Mucosa of stomach (tissue), 1 donor: ENCODE data around the gene OPALIN.

Experiments
- H3K27me3 ChIP-seq: one replicate; pipeline ENCODE4 v1.7.0; 2013; ENCODE audit warnings: mild to moderate bottlenecking, low read length; ENCODE audit not compliant: control insufficient read depth, insufficient read depth
- H3K36me3 ChIP-seq: one replicate; pipeline ENCODE4 v1.7.0; 2013; ENCODE audit warnings: low read length; ENCODE audit not compliant: control insufficient read depth, insufficient read depth
- H3K4me1 ChIP-seq: one replicate; pipeline ENCODE4 v1.7.0; 2013; ENCODE audit warnings: mild to moderate bottlenecking, low read length; ENCODE audit not compliant: control insufficient read depth, insufficient read depth
- H3K4me3 ChIP-seq: one replicate; pipeline ENCODE4 v1.7.0; 2013; ENCODE audit warnings: low read length
- H3K9ac ChIP-seq: one replicate; pipeline ENCODE4 v1.7.0; 2013; ENCODE audit warnings: mild to moderate bottlenecking, low read length, moderate library complexity
- H3K9me3 ChIP-seq: one replicate; pipeline ENCODE4 v1.7.0; 2013; ENCODE audit warnings: mild to moderate bottlenecking, low read length, moderate library complexity; ENCODE audit not compliant: control insufficient read depth
- donor health status: Pancreatic carcinoma.

The OPALIN gene

DNA sequence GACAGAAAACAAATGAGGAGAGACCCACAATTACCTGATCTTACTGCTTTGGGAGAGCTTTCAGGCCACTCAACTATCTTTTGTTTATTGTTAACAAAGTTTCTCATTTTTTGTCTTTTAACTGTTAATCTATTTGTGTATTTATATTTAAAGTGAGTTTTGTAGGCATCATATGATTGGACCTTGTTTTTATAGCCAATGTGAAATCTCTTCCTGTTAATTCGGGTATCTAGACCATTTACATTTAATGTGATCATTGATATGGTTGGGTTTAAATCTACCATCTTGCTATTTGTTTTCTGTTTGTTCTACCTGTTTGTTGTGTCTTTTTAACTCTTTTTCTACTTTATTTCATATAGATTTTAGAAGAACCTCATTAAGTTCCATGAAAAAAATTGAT is 12.5 kb downstream of the OPALIN start:
- H3K9ac ChIP-seq: no peak overlapping the region
- H3K36me3 ChIP-seq: no peaks in the 10 kb centered on the region
- H3K4me3 ChIP-seq: no peak overlapping the region
- no peaks in the 10 kb centered on the region for H3K4me1 ChIP-seq
- H3K9me3 ChIP-seq: no peaks in the 10 kb centered on the region
- H3K27me3 ChIP-seq: no peaks in the 10 kb centered on the region

DNA sequence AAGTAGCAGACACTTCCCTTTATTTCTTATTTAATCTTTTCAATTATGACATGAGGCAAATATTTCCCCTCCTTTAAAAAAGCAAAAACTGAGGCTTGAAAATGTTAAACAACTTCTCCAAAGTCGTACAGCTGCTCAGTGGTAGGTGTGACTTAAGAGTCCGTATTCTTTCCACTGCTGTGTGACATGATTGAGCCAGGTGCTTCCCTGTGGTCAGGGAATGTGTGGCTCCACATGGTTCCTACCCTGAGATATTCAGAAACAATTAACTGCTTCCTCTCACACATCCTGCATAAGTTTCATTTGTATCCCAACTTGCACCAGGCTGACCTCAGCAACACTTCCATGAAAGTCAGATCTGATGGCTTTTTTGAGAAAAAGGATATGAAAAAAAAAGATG is 13.6 kb downstream of the OPALIN start:
- Histone ChIP-seq H3K4me1 (no peaks in the 10 kb centered on the region), H3K27me3 (no peaks in the 10 kb centered on the region), H3K4me3 (no peak overlapping the region), H3K9me3 (no peaks in the 10 kb centered on the region), H3K36me3 (no peaks in the 10 kb centered on the region), H3K9ac (no peak overlapping the region)

DNA sequence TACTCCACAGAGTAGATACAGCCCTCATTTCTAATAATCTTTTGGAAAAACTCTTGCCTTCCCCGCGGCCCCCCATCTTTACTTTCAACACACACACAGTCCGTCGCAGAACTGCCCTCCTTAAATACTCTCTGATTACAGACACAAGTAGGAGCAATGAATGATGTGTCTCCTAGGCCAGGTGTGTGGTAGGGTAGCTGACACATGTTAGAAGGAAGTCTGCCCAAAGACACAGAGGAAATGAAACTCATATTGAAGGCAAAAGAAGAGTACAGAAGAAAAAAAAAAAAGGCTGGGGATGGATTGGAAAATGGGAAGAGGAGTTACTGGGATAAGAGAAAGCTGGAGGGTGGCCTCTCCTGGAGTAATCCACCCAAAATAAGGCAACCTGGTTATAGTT is 14.6 kb downstream of the OPALIN start:
- Histone ChIP-seq H3K9ac (no peak overlapping the region), H3K36me3 (no peaks in the 10 kb centered on the region), H3K9me3 (no peaks in the 10 kb centered on the region), H3K4me1 (no peaks in the 10 kb centered on the region), H3K4me3 (no peak overlapping the region), H3K27me3 (no peaks in the 10 kb centered on the region)

DNA sequence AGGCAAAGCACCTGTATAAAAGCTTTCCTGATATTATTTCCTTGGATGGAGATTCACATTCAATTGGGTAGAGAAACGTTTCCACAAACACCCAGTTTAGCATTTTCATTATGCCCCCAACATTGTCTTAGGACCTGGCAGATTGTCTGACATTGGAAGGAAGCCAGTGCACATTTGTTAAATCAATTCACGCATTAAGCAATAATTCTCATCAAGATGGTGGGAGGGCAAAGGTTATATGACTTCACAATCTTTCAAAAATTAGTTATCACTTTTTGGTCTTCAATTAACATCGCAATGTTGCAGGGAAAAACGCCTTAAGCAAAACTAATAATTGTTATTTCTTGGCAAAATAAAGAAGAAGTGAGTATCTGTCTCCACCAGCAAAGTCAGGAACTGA is 16.4 kb downstream of the OPALIN start:
- Histone ChIP-seq H3K36me3 (no peaks in the 10 kb centered on the region), H3K9me3 (no peaks in the 10 kb centered on the region), H3K27me3 (no peaks in the 10 kb centered on the region), H3K4me1 (no peaks in the 10 kb centered on the region), H3K4me3 (no peak overlapping the region), H3K9ac (no peak overlapping the region)

DNA sequence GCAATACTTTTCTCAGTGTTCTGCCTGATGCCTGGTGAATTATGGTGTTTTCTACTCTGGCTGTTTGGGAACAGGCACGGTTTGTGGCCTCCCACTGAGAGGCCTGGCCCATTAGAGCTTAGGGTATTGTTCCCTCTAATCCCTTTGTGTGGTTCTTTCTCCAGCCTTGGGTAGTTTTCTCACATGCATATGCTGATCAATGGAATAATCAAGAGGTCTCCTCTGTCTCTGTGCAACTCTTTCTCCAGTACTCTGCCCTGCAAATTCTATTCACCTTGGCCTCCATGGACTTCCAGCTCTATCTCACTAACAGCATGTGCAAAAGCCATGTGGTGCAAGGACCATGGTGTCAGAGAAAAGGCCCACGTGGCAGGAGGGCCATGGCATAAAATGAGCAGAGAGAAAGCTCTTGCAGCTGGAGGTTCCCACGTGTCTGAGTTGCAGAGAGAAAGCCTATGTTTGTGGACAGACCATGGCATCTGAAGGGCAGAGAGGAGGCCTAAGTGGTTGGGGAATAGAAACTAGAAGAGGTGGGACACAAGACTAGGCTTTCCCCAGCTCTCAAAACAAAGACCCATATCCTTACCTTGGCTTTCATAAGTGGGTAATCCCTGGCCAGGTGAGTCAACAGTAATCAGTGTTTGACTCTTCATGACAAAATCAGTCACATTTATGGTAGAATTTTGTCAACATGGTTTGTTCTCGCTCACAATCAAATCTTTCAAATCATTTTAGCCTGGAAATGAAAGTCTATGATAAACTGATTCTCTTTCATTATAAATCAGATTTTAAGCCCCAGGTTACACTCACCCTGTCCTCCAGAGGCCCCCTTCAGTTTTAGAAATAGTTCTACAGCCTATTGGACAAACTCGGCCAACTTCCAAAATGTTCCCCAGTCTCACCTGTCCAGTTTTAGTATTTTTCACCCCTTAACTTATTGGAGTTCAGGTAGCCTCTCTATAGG is 17.3 kb downstream of the OPALIN start:
- Histone ChIP-seq H3K27me3 (no peaks in the 10 kb centered on the region), H3K4me1 (no peaks in the 10 kb centered on the region), H3K36me3 (no peaks in the 10 kb centered on the region), H3K9ac (no peak overlapping the region), H3K4me3 (no peak overlapping the region), H3K9me3 (no peaks in the 10 kb centered on the region)

DNA sequence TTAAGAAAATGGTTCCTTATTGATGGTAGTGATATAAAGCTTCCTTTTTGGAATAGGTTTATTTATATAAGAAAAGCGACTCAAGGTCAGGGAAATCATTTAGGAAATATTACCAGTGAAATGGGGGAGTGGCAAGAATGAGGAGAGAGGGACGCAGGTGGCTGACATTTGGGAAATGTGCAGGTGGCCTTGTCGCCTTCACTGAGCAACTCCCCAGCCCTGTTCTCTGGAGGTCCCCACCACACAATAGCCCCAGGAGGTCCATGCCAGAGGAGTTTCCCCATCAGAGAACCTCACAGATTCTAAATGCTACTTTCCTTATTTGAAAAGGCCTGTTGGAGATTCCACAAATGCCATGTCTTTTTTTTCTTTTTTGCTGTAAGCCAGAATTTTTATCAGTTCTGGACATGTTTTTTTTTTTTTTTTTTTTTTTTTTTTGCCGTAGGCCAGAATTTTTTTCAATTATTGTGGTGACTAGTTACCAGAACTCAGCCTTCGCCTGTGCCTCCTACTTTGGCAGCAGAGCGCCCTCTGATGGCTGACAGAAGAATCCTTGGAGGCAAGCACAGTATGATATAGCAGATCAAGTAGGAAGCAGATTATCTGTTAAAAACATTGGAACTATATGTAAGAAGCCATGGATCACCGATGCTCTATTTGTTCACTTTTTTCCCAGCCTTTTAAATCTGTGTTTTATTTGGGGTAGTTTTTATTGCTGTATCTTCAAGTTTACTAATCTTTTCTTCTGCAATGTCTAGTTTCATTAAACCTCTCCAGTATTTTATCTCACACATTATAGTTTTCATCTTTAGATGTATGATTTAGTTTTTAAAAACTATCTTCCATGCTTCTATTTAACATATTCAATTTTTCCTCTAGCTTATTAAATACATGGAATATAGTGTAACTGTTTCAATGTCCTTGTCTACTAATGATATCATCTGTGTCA is 18.6 kb downstream of the OPALIN start:
- no peak overlapping the region for H3K9ac ChIP-seq
- peaks cover 12% of the 10 kb centered on the region for H3K27me3 ChIP-seq
- no peak overlapping the region for H3K4me3 ChIP-seq
- H3K36me3 ChIP-seq: no peaks in the 10 kb centered on the region
- no peaks in the 10 kb centered on the region for H3K9me3 ChIP-seq
- no peaks in the 10 kb centered on the region for H3K4me1 ChIP-seq

DNA sequence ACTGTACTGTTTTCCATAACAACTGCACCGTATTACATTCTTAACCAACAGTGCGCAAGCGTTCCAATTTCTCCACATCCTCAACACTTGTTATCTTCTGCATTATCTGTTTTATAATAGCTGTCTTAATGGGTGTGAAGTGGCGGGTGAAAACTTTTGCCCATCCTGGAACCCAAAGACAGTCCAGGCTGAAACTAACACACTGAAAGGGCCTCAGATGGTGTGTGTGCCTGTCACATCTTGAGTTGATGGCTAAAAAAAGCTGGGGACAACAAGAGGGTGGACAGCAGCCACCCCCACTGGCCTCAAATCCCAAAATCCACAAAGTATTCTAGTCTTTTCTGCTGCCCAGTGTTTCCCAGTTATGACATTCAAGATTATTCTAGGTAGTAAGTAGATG is 19.4 kb downstream of the OPALIN start:
- Histone ChIP-seq H3K4me1 (no peaks in the 10 kb centered on the region), H3K9ac (no peak overlapping the region), H3K9me3 (no peaks in the 10 kb centered on the region), H3K36me3 (no peaks in the 10 kb centered on the region), H3K4me3 (no peak overlapping the region), H3K27me3 (peaks cover 14% of the 10 kb centered on the region)

DNA sequence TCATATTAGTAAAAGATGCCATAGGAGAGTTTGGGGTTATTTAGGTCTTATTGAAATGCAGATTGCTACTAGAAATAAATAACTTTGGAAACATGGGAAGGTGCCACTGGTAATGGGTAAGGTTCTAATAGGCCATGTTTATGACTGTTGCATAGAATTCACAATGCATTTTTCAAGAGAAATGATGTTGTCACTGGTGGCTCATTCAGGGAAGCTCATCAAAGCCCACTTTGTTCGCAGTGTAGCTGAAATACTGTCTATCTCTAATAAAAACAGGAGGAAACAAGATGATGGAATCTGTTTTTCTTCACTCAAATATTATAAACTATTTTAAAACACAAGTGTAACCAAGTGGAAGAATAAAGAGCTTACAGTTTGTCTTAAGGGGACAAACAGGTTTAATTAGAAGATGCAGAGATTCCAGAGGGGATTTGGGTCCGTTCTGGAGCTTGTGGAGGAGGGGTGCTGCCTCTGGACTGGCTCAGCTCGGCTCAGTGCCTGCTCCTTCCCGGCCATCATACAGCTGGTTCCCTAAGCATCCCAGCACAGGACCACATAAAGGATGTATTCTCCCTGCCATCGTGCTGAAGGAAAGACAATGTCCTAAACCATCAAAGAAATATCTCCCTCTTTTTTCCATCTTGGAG is 20.4 kb downstream of the OPALIN start:
- H3K36me3 ChIP-seq: no peaks in the 10 kb centered on the region
- H3K4me3 ChIP-seq: no peak overlapping the region
- H3K4me1 ChIP-seq: no peaks in the 10 kb centered on the region
- no peak overlapping the region for H3K9ac ChIP-seq
- no peaks in the 10 kb centered on the region for H3K9me3 ChIP-seq
- H3K27me3 ChIP-seq: peaks cover 14% of the 10 kb centered on the region

DNA sequence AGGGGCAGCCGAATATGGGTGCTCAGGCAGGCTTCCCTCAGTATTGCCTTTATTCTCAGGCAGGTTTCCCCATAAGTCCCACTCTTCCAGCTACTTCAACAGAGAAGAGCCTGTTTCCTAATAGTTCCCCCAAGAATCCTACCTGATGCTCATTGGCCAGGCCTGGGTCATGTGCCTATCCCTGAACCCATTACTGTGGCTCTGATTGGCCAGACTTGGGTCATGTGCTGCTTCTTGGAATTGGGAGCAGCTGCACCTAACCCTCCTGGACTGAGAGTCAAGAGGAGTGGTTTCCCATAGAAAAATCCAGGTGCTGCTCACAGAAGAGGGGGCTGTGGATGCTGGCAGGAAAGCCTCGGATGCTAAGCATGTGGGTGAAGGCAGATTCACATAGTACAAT is 21.7 kb downstream of the OPALIN start:
- H3K27me3 ChIP-seq: peaks cover 17% of the 10 kb centered on the region
- H3K4me1 ChIP-seq: no peaks in the 10 kb centered on the region
- no peaks in the 10 kb centered on the region for H3K36me3 ChIP-seq
- no peaks in the 10 kb centered on the region for H3K9me3 ChIP-seq
- H3K9ac ChIP-seq: no peak overlapping the region
- H3K4me3 ChIP-seq: no peak overlapping the region

DNA sequence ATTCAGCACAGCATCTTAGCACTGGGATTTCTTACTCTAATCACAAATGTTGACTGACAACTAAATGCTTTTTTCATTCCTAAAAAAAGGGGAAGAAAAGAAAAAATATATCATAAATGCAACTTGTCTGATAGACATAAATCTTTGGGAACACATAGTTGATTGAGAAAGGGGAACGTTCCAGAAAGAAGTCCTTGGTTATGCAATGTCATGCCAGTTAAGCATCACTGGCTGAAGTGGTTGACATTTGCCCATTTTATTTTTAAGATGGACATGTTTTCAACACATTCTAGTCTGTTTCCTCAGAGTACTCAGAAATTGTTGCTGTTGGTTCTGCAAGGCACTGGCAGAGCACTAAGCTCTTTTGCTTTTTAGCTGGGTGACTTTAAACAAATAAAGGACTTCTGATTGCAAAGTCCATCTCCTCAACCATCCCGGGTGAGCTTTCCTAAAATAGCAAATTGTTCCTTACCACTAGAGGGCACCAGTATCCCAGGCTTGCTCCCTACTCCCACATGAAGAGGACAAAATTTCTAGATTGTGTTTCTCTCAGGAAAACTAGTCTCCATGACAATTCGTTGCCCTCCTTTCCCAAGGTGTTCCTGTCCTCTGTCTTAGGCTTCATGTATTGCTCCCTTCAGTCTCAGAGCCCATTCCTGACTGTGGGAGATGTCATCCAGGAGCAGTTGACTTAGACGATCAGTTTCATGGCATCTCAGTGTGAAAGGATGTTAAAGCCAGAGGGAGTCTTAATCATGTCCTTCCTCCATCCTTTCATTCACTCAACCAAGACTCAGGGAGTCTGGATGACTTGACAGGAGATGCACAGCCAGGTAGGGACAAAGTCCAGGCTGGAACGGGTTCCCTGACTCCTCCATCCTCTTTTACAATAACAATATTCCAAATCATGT is 23.9 kb downstream of the OPALIN start:
- Histone ChIP-seq H3K36me3 (no peaks in the 10 kb centered on the region), H3K9me3 (no peaks in the 10 kb centered on the region), H3K9ac (no peak overlapping the region)

DNA sequence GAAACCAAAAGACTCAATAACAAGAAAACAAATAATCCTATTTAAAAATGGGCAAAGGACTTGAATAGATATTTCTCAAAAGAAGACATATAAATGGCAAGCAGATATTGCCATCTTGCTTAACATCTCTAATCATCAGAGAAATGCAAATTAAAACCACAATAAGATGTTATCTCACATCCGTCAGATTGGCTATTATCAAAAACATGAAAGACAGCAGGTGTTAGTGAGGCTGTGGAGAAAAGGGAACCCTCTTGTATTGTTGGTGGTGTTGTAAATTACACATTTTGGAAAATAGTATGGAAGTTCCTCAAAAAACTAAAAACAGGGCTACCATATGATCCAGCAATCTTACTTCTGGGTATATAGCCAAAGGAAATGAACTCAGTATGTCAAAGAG is 25.7 kb downstream of the OPALIN start:
- H3K4me1 ChIP-seq: no peaks in the 10 kb centered on the region
- no peak overlapping the region for H3K9ac ChIP-seq
- no peaks in the 10 kb centered on the region for H3K36me3 ChIP-seq
- no peak overlapping the region for H3K4me3 ChIP-seq
- peaks cover 17% of the 10 kb centered on the region for H3K27me3 ChIP-seq
- H3K9me3 ChIP-seq: no peaks in the 10 kb centered on the region

More for the DNA sequence above, 23.9 kb downstream of the OPALIN start:
- no peaks in the 10 kb centered on the region for H3K4me1 ChIP-seq
- H3K4me3 ChIP-seq: no peak overlapping the region
- H3K27me3 ChIP-seq: peaks cover 17% of the 10 kb centered on the region
